Measurements from ENCODE around the gene ASCC3. TPM values are rescaled to one million over a fixed set of nuclear protein-coding genes. Genes with fewer than 3 reads are reported as not detected.

The ASCC3 gene
- total RNA-seq, 1 donor from 2014 or later = 75.3 TPM

DNA sequence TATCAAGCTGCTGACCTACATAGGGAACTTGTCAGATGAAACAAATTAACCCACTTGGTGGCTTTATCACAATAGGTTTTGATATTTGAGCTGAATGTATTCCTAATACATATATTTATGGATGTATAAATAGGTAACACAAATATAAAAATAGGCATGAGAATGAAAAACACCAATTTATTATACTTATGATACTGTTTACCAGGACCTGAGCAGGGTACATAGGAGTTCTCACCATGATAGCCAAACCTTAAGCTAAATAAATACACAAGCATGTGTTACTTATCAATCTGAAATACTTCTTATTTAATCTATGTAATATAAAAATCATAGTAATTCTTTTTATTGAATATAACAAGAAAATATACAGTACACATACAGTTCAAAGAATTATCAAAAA, 25.0 kb downstream of the ASCC3 start:
- no peaks in the 10 kb centered on the region for H3K4me1 Mint-ChIP-seq
- no peaks in the 10 kb centered on the region for H4K20me1 ChIP-seq (ENCODE audit: low read depth)
- no peaks in the 10 kb centered on the region for H3K9me3 ChIP-seq (ENCODE audit: low read depth)
- TF ChIP-seq EZH2 (IDR thresholded peaks at IDR 0.05) (no peak), EZH2phosphoT487 (IDR thresholded peaks at IDR 0.05) (no peak), CTCF (IDR thresholded peaks at IDR 0.05) (no peak)
- no peak overlapping the region for H3K4me2 ChIP-seq
- H3F3A ChIP-seq (ENCODE audit: low read depth) = no peaks in the 10 kb centered on the region
- no peak overlapping the region for H3K27ac Mint-ChIP-seq
- no peaks in the 10 kb centered on the region for H3K27me3 ChIP-seq
- H3K36me3 Mint-ChIP-seq = peaks cover 15% of the 10 kb centered on the region
- no peaks in the 10 kb centered on the region for H3K27me3 Mint-ChIP-seq (ENCODE audit: insufficient read depth, low read depth)
- no peak overlapping the region for H2AFZ ChIP-seq (replicated peaks)
- no peak for DNase-seq (ENCODE audit: low spot score)
- H3K79me2 ChIP-seq (ENCODE audit: low read depth) = no peaks in the 10 kb centered on the region
- no peak overlapping the region for H3K9ac ChIP-seq
- H3K4me3 Mint-ChIP-seq = no peak overlapping the region
- H3K4me3 ChIP-seq = no peak overlapping the region
- no peaks in the 10 kb centered on the region for H3K4me1 ChIP-seq
- peaks cover 14% of the 10 kb centered on the region for H3K36me3 ChIP-seq
- no peak overlapping the region for H3K27ac ChIP-seq
- no peaks in the 10 kb centered on the region for H3K9me3 Mint-ChIP-seq

GRCh38 chr6:100851819-100852218, 29.3 kb downstream of the ASCC3 start:
- Mint-ChIP-seq H3K36me3 (peaks cover 4% of the 10 kb centered on the region), H3K27me3 (ENCODE audit: insufficient read depth, low read depth) (no peaks in the 10 kb centered on the region), H3K4me1 (no peaks in the 10 kb centered on the region), H3K4me3 (no peak overlapping the region), H3K9me3 (no peaks in the 10 kb centered on the region), H3K27ac (no peak overlapping the region)
- Histone ChIP-seq H3K4me1 (no peaks in the 10 kb centered on the region), H3K79me2 (ENCODE audit: low read depth) (no peaks in the 10 kb centered on the region), H3K4me2 (no peak overlapping the region), H3K27ac (no peak overlapping the region), H3K4me3 (no peak overlapping the region), H3K9ac (no peak overlapping the region), H3K9me3 (ENCODE audit: low read depth) (no peaks in the 10 kb centered on the region), H3K36me3 (peaks cover 4% of the 10 kb centered on the region), H4K20me1 (ENCODE audit: low read depth) (no peaks in the 10 kb centered on the region), H3F3A (ENCODE audit: low read depth) (no peaks in the 10 kb centered on the region), H2AFZ (replicated peaks) (no peak overlapping the region), H3K27me3 (no peaks in the 10 kb centered on the region)
- TF ChIP-seq EZH2phosphoT487 (IDR thresholded peaks at IDR 0.05) (no peak), CTCF (IDR thresholded peaks at IDR 0.05) (no peak), EZH2 (IDR thresholded peaks at IDR 0.05) (no peak)
- no peak for DNase-seq (ENCODE audit: low spot score)

DNA sequence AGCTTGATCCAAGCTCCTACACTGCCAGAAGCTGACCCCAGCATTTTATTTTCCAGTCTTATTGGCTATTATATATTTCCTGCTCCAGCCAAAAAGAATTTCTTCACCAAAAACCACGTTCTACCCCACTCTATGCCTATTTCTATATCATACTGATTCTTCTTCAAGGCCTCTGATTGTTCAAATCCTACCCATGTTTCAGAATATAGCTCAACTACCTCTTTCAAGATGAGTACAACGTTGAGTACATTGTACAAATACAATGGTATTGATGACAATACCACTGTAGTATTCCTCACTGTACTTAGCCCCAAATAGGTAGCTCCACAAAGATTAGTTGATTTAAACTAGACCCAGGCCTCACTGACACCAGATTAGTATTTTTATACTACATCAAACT, 31.0 kb downstream of the ASCC3 start:
- Mint-ChIP-seq H3K4me3 (no peak overlapping the region), H3K36me3 (peaks cover 2% of the 10 kb centered on the region), H3K9me3 (no peaks in the 10 kb centered on the region), H3K4me1 (no peaks in the 10 kb centered on the region), H3K27ac (no peak overlapping the region), H3K27me3 (ENCODE audit: insufficient read depth, low read depth) (no peaks in the 10 kb centered on the region)
- Histone ChIP-seq H4K20me1 (ENCODE audit: low read depth) (no peaks in the 10 kb centered on the region), H3K9ac (no peak overlapping the region), H3K4me3 (no peak overlapping the region), H3K9me3 (ENCODE audit: low read depth) (no peaks in the 10 kb centered on the region), H3K27me3 (no peaks in the 10 kb centered on the region), H3K79me2 (ENCODE audit: low read depth) (peaks cover 3% of the 10 kb centered on the region), H3K4me2 (no peak overlapping the region), H3K27ac (no peak overlapping the region), H3K36me3 (peaks cover 4% of the 10 kb centered on the region), H3K4me1 (no peaks in the 10 kb centered on the region), H2AFZ (replicated peaks) (no peak overlapping the region), H3F3A (ENCODE audit: low read depth) (no peaks in the 10 kb centered on the region)
- no peak for TF ChIP-seq EZH2 (IDR thresholded peaks at IDR 0.05)
- TF ChIP-seq CTCF (IDR thresholded peaks at IDR 0.05) = no peak
- TF ChIP-seq EZH2phosphoT487 (IDR thresholded peaks at IDR 0.05) = no peak
- DNase-seq (ENCODE audit: low spot score) = no peak

Measured in neural progenitor cell (in vitro differentiated cells).